Sigmoid colon (tissue), 4 donors: ENCODE data around the gene NR1D2.

Experiments
- CTCF ChIP-seq, 4 experiments: fragments of 450-650 bp in 3 of 4; fragments of 200-600 bp in 1 of 4; IDR thresholded peaks; one replicate each; pipeline ENCODE4 v1.5.1; 2016 to 2019; ENCODE audit warnings: antibody characterized with exemption in 4 of 4, mild to moderate bottlenecking in 3 of 4, moderate library complexity in 2 of 4
- EP300 ChIP-seq, 4 donors: sonication (generic); formaldehyde crosslinking; IDR thresholded peaks; one replicate each; pipeline ENCODE4 v1.6.1; 2017; ENCODE audit warnings: antibody characterized with exemption in 4 of 4
- POLR2A ChIP-seq, 2 donors: fragments of 450-650 bp; IDR thresholded peaks; one replicate each; pipeline ENCODE4 v1.6.1; 2016; ENCODE audit warnings: antibody characterized with exemption in 2 of 2, mild to moderate bottlenecking in 2 of 2, moderate library complexity in 2 of 2
- POLR2AphosphoS5 ChIP-seq, 4 donors: sonication (generic); formaldehyde crosslinking; IDR thresholded peaks; one replicate each; pipeline ENCODE4 v1.6.1; 2017; ENCODE audit warnings: antibody characterized with exemption in 4 of 4

GRCh38 chr3:23981136-23981535, 36.0 kb downstream of the NR1D2 start:
- TF ChIP-seq POLR2A (IDR thresholded peaks at IDR 0.05) (no peak), CTCF (IDR thresholded peaks at IDR 0.05) (no peak), POLR2AphosphoS5 (IDR thresholded peaks at IDR 0.05) (no peak), EP300 (IDR thresholded peaks at IDR 0.05) (no peak)
